ENCODE results near the gene PIGV. TPM values are rescaled to one million over a fixed set of nuclear protein-coding genes. Genes with fewer than 3 reads are reported as not detected.
"Not testable (repeated sequence)": the region's sequence is repeated elsewhere in the genome, so short reads cannot be mapped to it uniquely, and the experiment has no call there.

PIGV gene
- total RNA-seq, 4 donors from 2014 or later, result 9.5 to 20.3 (median 12.4) TPM

GRCh38 chr1:26833432-26834405, 46.0 kb downstream of the PIGV start:
- Histone ChIP-seq H3K4me3 (no peak overlapping the region), H3K4me1 (peaks cover 0 to 8% of the 10 kb centered on the region in 2 donors), H3K27me3 (no peaks in the 10 kb centered on the region), H3K27ac (no peak overlapping the region), H3K36me3 (no peaks in the 10 kb centered on the region), H3K9me3 (no peaks in the 10 kb centered on the region)
- no peak for TF ChIP-seq CTCF (IDR thresholded peaks at IDR 0.05)
- intact Hi-C loops (cut with DNase I; ENCODE audit: low total_unique reads), result no loop called here
- no peak for DNase-seq

GRCh38 chr1:26837665-26838064, 49.9 kb downstream of the PIGV start:
- H3K36me3 ChIP-seq; H3K4me3 ChIP-seq; intact Hi-C loops (cut with DNase I; ENCODE audit: low total_unique reads); H3K9me3 ChIP-seq; H3K4me1 ChIP-seq; H3K27ac ChIP-seq; DNase-seq; H3K27me3 ChIP-seq: not testable (repeated sequence)

- H3K9me3 ChIP-seq, result no peaks in the 10 kb centered on the region
- TF ChIP-seq POLR2A (IDR thresholded peaks at IDR 0.05) (no peak), CTCF (IDR thresholded peaks at IDR 0.05) (no peak)
- no peak overlapping the region for H3K27ac ChIP-seq
- no peaks in the 10 kb centered on the region for H3K27me3 ChIP-seq
- H3K36me3 ChIP-seq, result no peaks in the 10 kb centered on the region
- intact Hi-C loops (cut with DNase I; ENCODE audit: low total_unique reads), result no loop called here
- no peak overlapping the region for H3K4me3 ChIP-seq
- DNase-seq, result no peak
- H3K4me1 ChIP-seq, result no peaks in the 10 kb centered on the region
These were observed 51.0 kb downstream of the PIGV start for GRCh38 chr1:26838474-26839338.

- DNase-seq, result no peak
- H3K9me3 ChIP-seq, result no peaks in the 10 kb centered on the region
- no peak for TF ChIP-seq POLR2A (IDR thresholded peaks at IDR 0.05)
- no peak for TF ChIP-seq CTCF (IDR thresholded peaks at IDR 0.05)
- H3K4me3 ChIP-seq, result no peak overlapping the region
- intact Hi-C loops (cut with DNase I; ENCODE audit: low total_unique reads), result no loop called here
- H3K36me3 ChIP-seq, result no peaks in the 10 kb centered on the region
- H3K27me3 ChIP-seq, result no peaks in the 10 kb centered on the region
- no peaks in the 10 kb centered on the region for H3K4me1 ChIP-seq
- no peak overlapping the region for H3K27ac ChIP-seq
These were observed 51.6 kb downstream of the PIGV start for GRCh38 chr1:26839339-26839722.

- DNase-seq, result no peak
- intact Hi-C loops (cut with DNase I; ENCODE audit: low total_unique reads), result no loop called here
- Histone ChIP-seq H3K27me3 (no peaks in the 10 kb centered on the region), H3K27ac (no peak overlapping the region), H3K36me3 (no peaks in the 10 kb centered on the region), H3K9me3 (no peaks in the 10 kb centered on the region), H3K4me1 (no peaks in the 10 kb centered on the region), H3K4me3 (no peak overlapping the region)
- TF ChIP-seq POLR2A (IDR thresholded peaks at IDR 0.05), result no peak
- no peak for TF ChIP-seq CTCF (IDR thresholded peaks at IDR 0.05)
These were observed 52.0 kb downstream of the PIGV start for GRCh38 chr1:26839779-26840178.
